ENCODE results near the gene KNTC1.

KNTC1 gene

DNA sequence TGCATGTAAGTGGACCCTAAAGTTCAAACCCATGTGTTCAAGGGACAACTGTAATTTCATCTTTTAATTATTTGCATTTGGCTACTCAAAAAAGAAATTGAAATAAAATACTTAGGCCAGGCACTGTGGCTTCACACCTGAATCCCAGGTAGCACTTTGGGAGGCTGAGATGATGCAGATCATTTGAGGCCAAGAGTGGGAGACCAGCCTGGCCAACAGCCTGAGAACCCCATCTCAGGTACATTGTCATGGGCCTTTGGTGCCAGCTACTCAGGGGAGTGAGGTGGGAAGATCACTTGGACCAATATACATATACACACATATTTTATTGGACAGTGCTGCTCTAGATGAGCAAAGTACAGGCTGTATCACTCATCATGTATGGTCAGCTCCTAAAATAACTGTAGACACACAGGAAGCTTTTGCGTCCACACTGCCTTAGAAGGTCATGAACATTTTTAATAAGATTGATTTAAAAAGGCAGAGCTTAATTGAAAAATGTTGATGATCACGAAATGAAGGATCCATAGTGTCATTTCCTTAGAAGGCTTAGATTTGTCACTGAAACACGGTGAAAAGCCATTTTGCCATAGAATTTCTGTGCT is 23.8 kb upstream of the KNTC1 start (continued):
- no peak for TF ChIP-seq ZNF8 (CRISPR knock-in tag; IDR thresholded peaks at IDR 0.05)

GRCh38 chr12:122503783-122504590 is 23.1 kb upstream of the KNTC1 start:
- ATAC-seq, result no peak

GRCh38 chr12:122505419-122506051 is 21.5 kb upstream of the KNTC1 start:
- no peak for ATAC-seq
- no peak for TF ChIP-seq ZNF70 (CRISPR knock-in tag; IDR thresholded peaks at IDR 0.05)
- TF ChIP-seq ZFP3 (CRISPR knock-in tag; IDR thresholded peaks at IDR 0.05), result no peak
- TF ChIP-seq GLIS3 (CRISPR knock-in tag; IDR thresholded peaks at IDR 0.05), result no peak
- no peak for TF ChIP-seq POU6F1 (CRISPR knock-in tag; IDR thresholded peaks at IDR 0.05; ENCODE audit: borderline replicate concordance, low read depth)
- no peak for TF ChIP-seq ISL1 (CRISPR knock-in tag; IDR thresholded peaks at IDR 0.05)
- TF ChIP-seq ZNF565 (CRISPR knock-in tag; conservative IDR thresholded peaks at IDR 0.05; ENCODE audit: low read depth), result no peak
- TF ChIP-seq, protein P1, sequence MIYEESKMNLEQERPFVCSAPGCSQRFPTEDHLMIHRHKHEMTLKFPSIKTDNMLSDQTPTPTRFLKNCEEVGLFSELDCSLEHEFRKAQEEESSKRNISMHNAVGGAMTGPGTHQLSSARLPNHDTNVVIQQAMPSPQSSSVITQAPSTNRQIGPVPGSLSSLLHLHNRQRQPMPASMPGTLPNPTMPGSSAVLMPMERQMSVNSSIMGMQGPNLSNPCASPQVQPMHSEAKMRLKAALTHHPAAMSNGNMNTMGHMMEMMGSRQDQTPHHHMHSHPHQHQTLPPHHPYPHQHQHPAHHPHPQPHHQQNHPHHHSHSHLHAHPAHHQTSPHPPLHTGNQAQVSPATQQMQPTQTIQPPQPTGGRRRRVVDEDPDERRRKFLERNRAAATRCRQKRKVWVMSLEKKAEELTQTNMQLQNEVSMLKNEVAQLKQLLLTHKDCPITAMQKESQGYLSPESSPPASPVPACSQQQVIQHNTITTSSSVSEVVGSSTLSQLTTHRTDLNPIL (CRISPR knock-in tag; IDR thresholded peaks at IDR 0.05; ENCODE audit: low read depth), result no peak
- no peak for TF ChIP-seq ESRRG (CRISPR knock-in tag; IDR thresholded peaks at IDR 0.05)
- TF ChIP-seq PPARA (CRISPR knock-in tag; IDR thresholded peaks at IDR 0.05; ENCODE audit: borderline replicate concordance), result no peak
- TF ChIP-seq CSDC2 (CRISPR knock-in tag; IDR thresholded peaks at IDR 0.05), result no peak
- TF ChIP-seq SNAI2 (CRISPR knock-in tag; IDR thresholded peaks at IDR 0.05), result no peak
- no peak for TF ChIP-seq ZFP30 (CRISPR knock-in tag; IDR thresholded peaks at IDR 0.05)

More at GRCh38 chr12:122503783-122504590, 23.1 kb upstream of the KNTC1 start:
- TF ChIP-seq, protein P1 (CRISPR knock-in tag; IDR thresholded peaks at IDR 0.05; ENCODE audit: low read depth), result no peak
- TF ChIP-seq ZNF70 (CRISPR knock-in tag; IDR thresholded peaks at IDR 0.05) (no peak), RARB (CRISPR knock-in tag; IDR thresholded peaks at IDR 0.05) (no peak), POU6F1 (CRISPR knock-in tag; IDR thresholded peaks at IDR 0.05; ENCODE audit: borderline replicate concordance, low read depth) (no peak), TCF4 (CRISPR knock-in tag; IDR thresholded peaks at IDR 0.05; ENCODE audit: borderline replicate concordance) (no peak), SNAI2 (CRISPR knock-in tag; IDR thresholded peaks at IDR 0.05) (no peak), ISL1 (CRISPR knock-in tag; IDR thresholded peaks at IDR 0.05) (no peak), PPARA (CRISPR knock-in tag; IDR thresholded peaks at IDR 0.05; ENCODE audit: borderline replicate concordance) (no peak), TSHZ2 (CRISPR knock-in tag; IDR thresholded peaks at IDR 0.05) (no peak), ZNF8 (CRISPR knock-in tag; IDR thresholded peaks at IDR 0.05) (no peak), BACH2 (CRISPR knock-in tag; IDR thresholded peaks at IDR 0.05; ENCODE audit: borderline replicate concordance) (no peak)
- TF ChIP-seq, protein P2, sequence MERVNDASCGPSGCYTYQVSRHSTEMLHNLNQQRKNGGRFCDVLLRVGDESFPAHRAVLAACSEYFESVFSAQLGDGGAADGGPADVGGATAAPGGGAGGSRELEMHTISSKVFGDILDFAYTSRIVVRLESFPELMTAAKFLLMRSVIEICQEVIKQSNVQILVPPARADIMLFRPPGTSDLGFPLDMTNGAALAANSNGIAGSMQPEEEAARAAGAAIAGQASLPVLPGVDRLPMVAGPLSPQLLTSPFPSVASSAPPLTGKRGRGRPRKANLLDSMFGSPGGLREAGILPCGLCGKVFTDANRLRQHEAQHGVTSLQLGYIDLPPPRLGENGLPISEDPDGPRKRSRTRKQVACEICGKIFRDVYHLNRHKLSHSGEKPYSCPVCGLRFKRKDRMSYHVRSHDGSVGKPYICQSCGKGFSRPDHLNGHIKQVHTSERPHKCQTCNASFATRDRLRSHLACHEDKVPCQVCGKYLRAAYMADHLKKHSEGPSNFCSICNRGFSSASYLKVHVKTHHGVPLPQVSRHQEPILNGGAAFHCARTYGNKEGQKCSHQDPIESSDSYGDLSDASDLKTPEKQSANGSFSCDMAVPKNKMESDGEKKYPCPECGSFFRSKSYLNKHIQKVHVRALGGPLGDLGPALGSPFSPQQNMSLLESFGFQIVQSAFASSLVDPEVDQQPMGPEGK (CRISPR knock-in tag; IDR thresholded peaks at IDR 0.05; ENCODE audit: borderline replicate concordance), result no peak

Measured in SK-N-SH treated with all-trans-retinoic acid at 6 μM for 48 hours (cell line).